HUES48 (cell line): ENCODE data around the gene SH2D6.

Experiments used
- H3K27ac ChIP-seq: one replicate; pipeline ENCODE4 v1.7.0; 2013; ENCODE audit warnings: low read depth, low read length, inconsistent platforms
- H3K27me3 ChIP-seq: 2 replicates; pipeline ENCODE4 v1.6.1; 2013; ENCODE audit warnings: mild to moderate bottlenecking, low read length; ENCODE audit not compliant: control insufficient read depth, insufficient read depth
- H3K36me3 ChIP-seq: 2 replicates; pipeline ENCODE4 v1.6.1; 2013; ENCODE audit warnings: low read length; ENCODE audit not compliant: control insufficient read depth, insufficient read depth
- H3K4me1 ChIP-seq: 2 replicates; pipeline ENCODE4 v1.6.1; 2013; ENCODE audit warnings: mild to moderate bottlenecking, low read length; ENCODE audit not compliant: control insufficient read depth, insufficient read depth
- H3K4me3 ChIP-seq: 2 replicates; pipeline ENCODE4 v1.5.1; 2013; ENCODE audit warnings: mild to moderate bottlenecking, low read depth, low read length
- H3K9ac ChIP-seq: 2 replicates; pipeline ENCODE4 v1.6.1; 2013; ENCODE audit warnings: mild to moderate bottlenecking, low read depth, low read length, moderate library complexity
- H3K9me3 ChIP-seq: 2 replicates; pipeline ENCODE4 v1.6.1; 2013; ENCODE audit warnings: low read length; ENCODE audit not compliant: control insufficient read depth, insufficient read depth

The SH2D6 gene

DNA sequence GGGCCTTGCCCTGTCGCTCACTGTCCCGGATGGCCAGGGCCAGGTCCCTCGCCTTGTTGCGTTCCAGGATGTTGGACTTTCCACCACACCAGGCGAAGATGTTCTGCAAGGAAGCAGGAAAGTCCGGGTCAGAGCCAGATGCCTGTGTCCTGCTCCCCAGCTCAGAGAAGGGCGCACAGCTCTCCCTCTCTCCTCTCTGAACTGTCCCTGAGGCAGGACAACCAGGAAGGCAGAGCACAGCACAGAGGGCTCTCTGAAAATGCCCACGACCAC is 19.4 kb upstream of the SH2D6 start:
- peaks cover 37% of the 10 kb centered on the region for H3K36me3 ChIP-seq
- H3K4me3 ChIP-seq, result no peak overlapping the region
- no peak overlapping the region for H3K27ac ChIP-seq

DNA sequence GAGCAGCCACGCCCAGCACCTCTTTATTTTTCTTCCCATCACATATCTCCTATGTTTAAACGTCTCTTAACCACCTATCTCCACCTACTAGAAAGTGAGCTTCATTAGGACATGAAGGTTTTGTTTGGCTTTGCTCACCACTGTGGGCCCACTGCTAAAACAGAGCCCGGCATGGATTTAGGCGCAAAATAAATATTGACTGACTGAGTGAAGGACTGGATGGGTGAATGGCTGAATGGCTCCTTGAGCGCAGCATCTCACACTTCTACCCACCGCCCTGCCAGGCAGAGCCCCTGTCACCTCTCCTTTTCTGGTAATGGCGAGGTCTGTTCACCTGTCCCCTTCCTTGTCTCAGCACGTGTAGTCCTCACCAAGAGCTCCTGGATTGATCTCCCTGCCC is 18.5 kb upstream of the SH2D6 start:
- Histone ChIP-seq H3K9me3 (peaks cover 3% of the 10 kb centered on the region; the same call in 1 of the 2 replicates), H3K4me1 (no peaks in the 10 kb centered on the region), H3K9ac (no peak overlapping the region), H3K27ac (no peak overlapping the region), H3K4me3 (no peak overlapping the region), H3K36me3 (peaks cover 34% of the 10 kb centered on the region), H3K27me3 (no peaks in the 10 kb centered on the region)

More for the DNA sequence above, 19.4 kb upstream of the SH2D6 start:
- Histone ChIP-seq H3K9me3 (peaks cover 3% of the 10 kb centered on the region; the same call in 1 of the 2 replicates), H3K27me3 (no peaks in the 10 kb centered on the region), H3K4me1 (no peaks in the 10 kb centered on the region), H3K9ac (no peak overlapping the region)

DNA sequence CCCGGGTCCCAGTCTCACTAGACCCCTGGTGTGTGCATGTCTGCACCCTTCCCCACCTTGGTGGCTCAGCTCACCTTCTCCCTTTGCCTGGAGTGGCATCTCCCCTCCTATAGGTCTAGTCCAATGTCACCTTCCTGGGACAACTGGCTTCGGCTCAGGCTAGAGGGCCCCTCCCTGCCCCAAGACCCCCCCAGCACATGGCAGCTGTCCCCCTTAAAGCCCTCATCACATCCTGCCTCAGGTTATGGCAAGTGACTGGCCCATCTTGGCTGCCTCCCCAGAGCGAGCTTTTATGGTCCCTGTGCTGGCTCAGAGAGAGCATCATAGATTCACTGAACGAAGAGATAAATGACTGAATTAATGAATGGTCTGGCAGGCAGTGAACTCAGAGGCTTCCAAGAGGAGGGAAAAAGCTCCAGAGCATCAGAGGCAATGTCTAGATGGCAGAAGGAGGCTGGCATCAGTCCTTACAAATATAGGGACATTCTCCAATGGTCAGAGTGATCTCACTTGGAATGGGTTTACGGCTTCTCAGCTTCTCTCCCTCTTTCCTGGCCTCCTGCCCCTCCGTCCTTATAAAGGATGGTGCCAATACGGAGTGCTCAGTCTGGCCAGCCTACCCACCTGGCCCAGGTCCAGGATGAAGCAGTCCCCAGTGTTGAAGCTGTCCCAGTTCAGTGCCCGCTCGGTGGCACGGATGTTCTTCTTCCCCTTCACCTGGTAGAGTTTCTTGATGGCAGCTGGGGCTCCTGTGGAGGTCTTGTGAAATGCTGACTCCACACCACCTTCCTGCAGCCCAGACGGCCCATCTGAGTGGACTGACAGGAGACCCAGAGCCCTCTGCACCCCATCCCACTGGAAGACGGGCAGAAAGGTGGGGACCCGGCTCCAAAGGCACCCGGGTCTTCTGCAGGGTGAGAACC is 17.7 kb upstream of the SH2D6 start:
- Histone ChIP-seq H3K36me3 (peaks cover 30% of the 10 kb centered on the region), H3K9me3 (peaks cover 3% of the 10 kb centered on the region; the same call in 1 of the 2 replicates), H3K9ac (no peak overlapping the region), H3K4me3 (no peak overlapping the region), H3K27me3 (no peaks in the 10 kb centered on the region), H3K27ac (no peak overlapping the region), H3K4me1 (peaks cover 6% of the 10 kb centered on the region; the same call in 1 of the 2 replicates)

DNA sequence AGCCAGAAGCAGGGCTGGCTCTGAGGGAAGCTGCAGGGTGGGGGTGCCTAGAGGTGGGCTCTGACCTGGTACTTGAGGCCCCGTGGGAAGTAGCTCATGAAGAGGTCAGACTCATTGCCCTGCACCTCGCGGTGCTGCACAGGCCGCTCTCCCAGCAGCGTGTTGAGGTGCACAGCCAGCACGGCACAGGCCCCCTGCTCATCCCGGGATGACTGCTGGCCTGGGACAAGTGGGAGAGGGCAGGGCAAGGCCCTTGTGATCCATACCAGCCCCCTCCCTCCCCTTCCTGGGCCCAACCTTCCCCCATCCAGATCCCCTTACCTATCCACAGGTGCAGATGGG is 17.1 kb upstream of the SH2D6 start:
- H3K36me3 ChIP-seq, result peaks cover 28% of the 10 kb centered on the region
- no peak overlapping the region for H3K9ac ChIP-seq
- no peak overlapping the region for H3K4me3 ChIP-seq
- no peak overlapping the region for H3K27ac ChIP-seq
- H3K9me3 ChIP-seq, result peaks cover 3% of the 10 kb centered on the region; the same call in 1 of the 2 replicates
- no peaks in the 10 kb centered on the region for H3K27me3 ChIP-seq
- H3K4me1 ChIP-seq, result peaks cover 6% of the 10 kb centered on the region; the same call in 1 of the 2 replicates

DNA sequence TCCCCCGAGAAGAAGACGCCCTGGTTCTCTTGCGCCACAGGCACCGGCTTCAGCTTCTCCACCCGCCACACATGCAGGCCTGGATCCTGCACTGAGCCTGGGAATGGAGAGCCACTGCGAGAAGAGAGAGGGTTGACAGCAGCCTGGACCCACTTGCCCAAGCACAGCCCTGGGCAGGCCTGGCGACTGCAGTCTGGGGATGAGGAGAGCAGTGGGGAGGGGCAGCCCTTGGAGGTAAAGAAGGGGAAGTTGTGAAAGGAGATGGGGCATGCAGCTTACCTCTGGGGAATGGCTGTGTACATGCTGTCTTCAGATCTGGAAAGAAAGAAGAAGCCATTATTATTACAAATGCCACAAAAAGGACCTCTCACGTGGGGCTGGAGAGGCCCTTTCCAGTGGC is 16.7 kb upstream of the SH2D6 start:
- H3K36me3 ChIP-seq, result peaks cover 24% of the 10 kb centered on the region
- H3K9me3 ChIP-seq, result peaks cover 3% of the 10 kb centered on the region; the same call in 1 of the 2 replicates
- no peak overlapping the region for H3K9ac ChIP-seq
- no peak overlapping the region for H3K4me3 ChIP-seq
- H3K27ac ChIP-seq, result no peak overlapping the region
- H3K4me1 ChIP-seq, result peaks cover 6% of the 10 kb centered on the region; the same call in 1 of the 2 replicates
- H3K27me3 ChIP-seq, result no peaks in the 10 kb centered on the region

DNA sequence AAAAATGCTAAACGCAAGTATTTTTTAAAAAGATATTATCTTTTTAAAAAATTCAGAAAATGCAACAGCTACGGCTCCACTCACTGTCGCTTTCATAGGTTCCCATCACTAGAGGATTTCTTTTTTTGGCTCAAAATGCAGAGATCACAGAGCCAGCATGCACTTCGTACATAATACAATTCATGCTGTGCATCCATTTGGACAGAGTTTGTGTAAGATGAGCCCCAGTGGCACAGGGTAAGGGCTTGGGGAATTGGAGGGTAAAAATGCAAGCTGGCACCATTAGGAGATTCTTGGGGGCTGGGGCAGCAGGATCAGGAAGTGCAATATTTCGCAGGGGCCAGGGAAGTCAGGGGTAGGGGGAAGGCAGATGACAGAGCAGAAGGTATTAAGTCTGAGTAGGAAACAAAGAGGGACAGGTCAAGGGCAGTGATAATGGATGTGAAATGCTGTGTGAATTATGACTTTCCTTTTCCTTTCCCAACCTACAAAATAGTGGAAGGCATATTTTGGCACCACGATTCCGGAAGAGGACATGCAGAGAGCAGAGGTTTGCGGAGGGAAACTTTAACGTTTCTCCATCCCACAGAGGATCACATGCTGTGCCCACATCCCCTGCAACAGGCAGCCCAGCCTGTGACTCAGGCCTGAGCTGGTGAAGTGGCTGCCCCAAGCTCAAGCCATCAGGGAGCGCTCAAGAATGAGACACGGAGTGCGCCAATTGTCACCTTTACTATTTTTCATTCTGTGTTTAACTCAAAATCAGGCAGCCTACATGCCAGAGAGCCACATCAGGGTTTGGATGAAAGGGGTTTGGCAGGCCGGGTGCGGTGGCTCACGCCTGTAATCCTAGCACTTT is 13.1 kb upstream of the SH2D6 start:
- H3K4me3 ChIP-seq, result no peak overlapping the region
- no peak overlapping the region for H3K9ac ChIP-seq
- peaks cover 3% of the 10 kb centered on the region; the same call in 1 of the 2 replicates for H3K9me3 ChIP-seq
- H3K27me3 ChIP-seq, result no peaks in the 10 kb centered on the region
- peaks cover 6% of the 10 kb centered on the region for H3K36me3 ChIP-seq
- peaks cover 28% of the 10 kb centered on the region for H3K4me1 ChIP-seq
- no peak overlapping the region for H3K27ac ChIP-seq

DNA sequence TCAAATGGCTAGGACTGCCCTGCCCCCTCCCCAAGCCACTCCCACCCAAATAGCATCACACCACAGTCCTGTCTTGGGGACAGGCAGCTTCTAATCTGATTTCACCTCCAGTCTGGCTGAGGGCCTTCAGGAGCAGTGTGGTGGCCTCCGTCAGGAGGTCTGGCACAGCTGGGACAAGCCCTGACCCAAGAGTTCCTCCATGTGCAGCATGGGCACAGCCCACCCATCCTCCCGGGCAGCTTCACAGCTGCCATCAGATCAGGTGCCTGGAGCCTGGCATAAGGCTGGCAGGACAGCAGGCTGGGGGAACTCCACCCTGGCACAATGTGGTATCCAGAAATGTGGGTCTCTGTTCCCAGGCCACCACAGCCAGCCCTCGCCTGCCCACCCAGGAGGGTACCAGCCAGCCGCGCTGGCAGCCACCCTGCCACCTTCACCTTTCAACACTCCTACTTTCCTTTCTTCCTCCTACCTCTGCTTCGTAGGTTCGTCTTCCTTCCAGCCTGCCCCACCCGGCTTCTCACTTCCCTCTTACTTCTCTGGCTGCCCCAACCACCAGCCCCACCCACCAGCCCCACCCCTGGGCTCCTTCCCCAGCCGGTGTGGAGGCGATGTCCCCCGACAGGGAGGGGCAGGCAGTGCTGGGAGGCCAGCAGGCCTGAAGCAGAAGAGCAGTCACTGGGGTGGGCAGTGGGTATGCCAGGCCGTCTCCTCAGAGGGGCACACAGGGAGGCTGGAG is 8.5 kb upstream of the SH2D6 start, which contains the start of gene CAPG:
Gene CAPG (minus strand): TSS at position 522 of the 739 bp plus-strand sequence. CDS start 8,221 bp downstream, outside the sequence.
- Histone ChIP-seq H3K4me3 (peak within 1 kb of the TSS; percentile 17), H3K36me3 (no peaks in the 10 kb centered on the region), H3K27me3 (no peaks in the 10 kb centered on the region), H3K4me1 (peaks cover 37% of the 10 kb centered on the region), H3K9ac (no peak within 1 kb of the TSS), H3K9me3 (no peaks in the 10 kb centered on the region), H3K27ac (no peak within 1 kb of the TSS)

DNA sequence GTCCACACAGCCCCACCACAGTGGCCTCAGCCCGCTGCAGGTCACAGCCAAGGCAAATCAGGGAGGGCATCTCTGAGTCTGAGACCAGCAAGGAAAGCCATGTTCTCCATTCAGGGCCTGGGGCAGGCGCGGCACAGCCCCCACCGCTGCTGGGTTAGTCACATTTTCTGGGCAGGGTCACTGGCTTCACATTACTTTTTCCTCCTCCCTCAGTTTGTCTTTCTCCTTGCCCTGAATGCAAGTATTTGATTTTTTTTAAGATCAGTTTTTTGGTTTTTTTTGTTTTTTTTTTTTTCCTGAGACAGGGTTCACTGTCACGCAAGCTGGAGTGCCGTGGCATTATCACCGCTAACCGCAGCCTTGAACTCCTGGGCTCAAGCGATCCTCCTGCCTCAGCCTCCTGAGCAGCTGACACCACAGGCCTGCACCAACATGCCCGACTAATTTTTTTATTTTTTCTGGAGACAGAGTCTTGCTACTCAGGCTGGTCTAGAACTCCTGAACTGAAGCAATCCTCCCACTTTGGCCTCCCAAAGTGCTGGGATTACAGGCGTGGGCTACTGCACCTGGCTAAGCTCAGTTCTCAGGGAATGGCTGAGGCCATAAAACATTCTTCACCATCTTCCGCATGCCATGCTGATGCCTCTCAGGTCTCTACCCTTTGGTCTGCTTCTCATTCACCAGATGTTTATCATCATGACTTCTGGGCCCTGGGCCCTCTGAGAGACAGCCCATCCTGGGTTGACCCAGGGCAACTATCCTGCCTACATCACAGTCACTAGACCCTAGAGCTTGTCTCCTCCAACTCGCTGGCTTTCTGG is 7.7 kb upstream of the SH2D6 start:
- Histone ChIP-seq H3K4me1 (peaks cover 31% of the 10 kb centered on the region), H3K36me3 (no peaks in the 10 kb centered on the region), H3K27me3 (no peaks in the 10 kb centered on the region), H3K9ac (no peak overlapping the region), H3K4me3 (no peak overlapping the region), H3K9me3 (no peaks in the 10 kb centered on the region), H3K27ac (no peak overlapping the region)

DNA sequence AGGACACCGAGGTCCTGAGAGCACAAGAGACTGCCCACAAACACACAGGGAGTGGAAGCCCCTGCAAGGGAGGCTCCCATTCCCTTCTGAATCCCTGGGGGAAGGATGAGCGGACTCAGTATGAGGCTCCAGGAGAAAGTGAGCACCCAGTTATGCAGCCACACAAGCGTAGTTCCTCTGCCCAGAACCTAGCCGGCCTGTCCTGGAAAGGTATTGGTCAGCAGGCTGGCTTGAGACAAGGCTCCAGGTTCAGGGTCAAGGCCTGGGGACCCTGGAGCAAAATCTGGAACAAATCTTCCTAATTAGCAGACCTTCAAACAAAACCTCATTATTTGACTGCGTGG is 7.1 kb upstream of the SH2D6 start:
- H3K4me1 ChIP-seq, result peaks cover 31% of the 10 kb centered on the region
- H3K27ac ChIP-seq, result no peak overlapping the region
- H3K27me3 ChIP-seq, result no peaks in the 10 kb centered on the region
- no peak overlapping the region for H3K9ac ChIP-seq
- no peaks in the 10 kb centered on the region for H3K9me3 ChIP-seq
- no peaks in the 10 kb centered on the region for H3K36me3 ChIP-seq
- H3K4me3 ChIP-seq, result no peak overlapping the region
